ENCODE measurements around the gene LRRTM3.

The LRRTM3 gene

DNA sequence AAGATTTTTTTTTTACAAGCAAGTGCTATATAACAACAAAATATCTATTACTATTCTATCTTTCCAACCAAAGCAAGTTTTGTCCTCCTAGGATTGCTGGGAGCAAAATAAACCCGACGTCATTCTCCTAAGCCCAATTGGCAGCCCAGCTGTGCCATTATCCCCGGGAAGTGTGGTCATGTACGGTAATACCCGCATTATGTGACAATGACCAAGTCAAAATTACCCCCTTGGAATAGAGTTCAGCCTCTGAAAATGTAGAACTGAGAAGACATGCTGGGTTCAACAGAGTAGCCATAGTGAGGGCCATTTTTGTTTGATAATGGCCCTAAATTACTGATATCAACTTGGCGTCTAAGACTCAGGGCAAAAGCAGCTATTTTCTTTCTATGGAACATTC lies 215.5 kb downstream of the LRRTM3 start:
- DNase-seq = no peak

DNA sequence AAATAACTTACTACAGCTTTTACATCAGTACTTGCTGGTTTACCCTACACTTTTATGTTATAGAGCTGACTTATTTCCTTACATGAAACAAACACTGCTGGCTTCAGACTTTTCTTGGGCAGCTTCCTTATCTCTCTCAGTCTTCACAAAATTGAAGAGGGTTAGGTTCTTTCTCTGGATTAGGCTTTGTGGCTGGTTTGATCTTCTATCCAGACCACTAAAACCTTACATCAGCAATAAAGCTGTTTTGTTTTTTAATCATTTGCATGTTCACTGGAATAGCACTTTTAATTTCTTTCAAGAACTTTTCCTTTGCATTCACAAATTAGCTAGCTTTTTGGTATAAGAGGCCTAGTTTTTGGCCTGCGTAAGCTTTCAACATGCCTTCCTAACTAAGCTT lies 218.7 kb downstream of the LRRTM3 start:
- DNase-seq = no peak
